GM19372 (cell line): ENCODE data around the gene TMEM154.
A peak's percentile ranks its signal among the peaks of the same experiment; 100 is the strongest.

Source experiments
- ATAC-seq: cut with Tn5 transposase; IDR thresholded peaks from one replicate; pipeline ENCODE4 v1.9.1; 2021; ENCODE audit warnings: mild to moderate bottlenecking, low read depth, moderate library complexity; ENCODE audit not compliant: unreplicated experiment

Gene TMEM154

GRCh38 chr4:152599636-152600035, 80.2 kb downstream of the TMEM154 start:
- ATAC-seq: no peak

- no peak for ATAC-seq
Measured at GRCh38 chr4:152599095-152599494, 80.7 kb downstream of the TMEM154 start.

- no peak for ATAC-seq
Measured at GRCh38 chr4:152598454-152598853, 81.3 kb downstream of the TMEM154 start.

- ATAC-seq: peak; percentile 81
Measured at GRCh38 chr4:152594978-152595925, 84.5 kb downstream of the TMEM154 start.

GRCh38 chr4:152594057-152594456, 85.7 kb downstream of the TMEM154 start:
- no peak for ATAC-seq

- no peak for ATAC-seq
Measured at GRCh38 chr4:152591876-152592275, 87.9 kb downstream of the TMEM154 start.

GRCh38 chr4:152591396-152591795, 88.4 kb downstream of the TMEM154 start:
- ATAC-seq: no peak

- ATAC-seq: no peak
Measured at GRCh38 chr4:152590179-152591031, 89.4 kb downstream of the TMEM154 start.

- no peak for ATAC-seq
Measured at GRCh38 chr4:152588869-152589268, 90.9 kb downstream of the TMEM154 start.

- no peak for ATAC-seq
Measured at GRCh38 chr4:152587127-152587526, 92.7 kb downstream of the TMEM154 start.

GRCh38 chr4:152586668-152587067, 93.1 kb downstream of the TMEM154 start:
- ATAC-seq: no peak

GRCh38 chr4:152585023-152585441, 94.8 kb downstream of the TMEM154 start:
- ATAC-seq: peak; percentile 65

GRCh38 chr4:152581536-152582160, 98.1 kb downstream of the TMEM154 start:
- no peak for ATAC-seq

- ATAC-seq: no peak
Measured at GRCh38 chr4:152579916-152580315, 99.9 kb downstream of the TMEM154 start.

- no peak for ATAC-seq
Measured at GRCh38 chr4:152579107-152579764, 100.6 kb downstream of the TMEM154 start.

- ATAC-seq: no peak
Measured at GRCh38 chr4:152578670-152579069, 101.1 kb downstream of the TMEM154 start.

- no peak for ATAC-seq
Measured at GRCh38 chr4:152577708-152578396, 101.9 kb downstream of the TMEM154 start.

GRCh38 chr4:152575533-152575932, 104.3 kb downstream of the TMEM154 start:
- ATAC-seq: no peak

GRCh38 chr4:152573861-152574260, 105.9 kb downstream of the TMEM154 start:
- ATAC-seq: no peak
